Activated naive CD4-positive, alpha-beta T cell (primary cell): ENCODE measurements around the gene CCL4.

Source experiments
- DNase-seq, 4 experiments: peaks; one replicate each; lab custom pipeline; 2025; lab: John Stamatoyannopoulos, UW

CCL4 gene

DNA sequence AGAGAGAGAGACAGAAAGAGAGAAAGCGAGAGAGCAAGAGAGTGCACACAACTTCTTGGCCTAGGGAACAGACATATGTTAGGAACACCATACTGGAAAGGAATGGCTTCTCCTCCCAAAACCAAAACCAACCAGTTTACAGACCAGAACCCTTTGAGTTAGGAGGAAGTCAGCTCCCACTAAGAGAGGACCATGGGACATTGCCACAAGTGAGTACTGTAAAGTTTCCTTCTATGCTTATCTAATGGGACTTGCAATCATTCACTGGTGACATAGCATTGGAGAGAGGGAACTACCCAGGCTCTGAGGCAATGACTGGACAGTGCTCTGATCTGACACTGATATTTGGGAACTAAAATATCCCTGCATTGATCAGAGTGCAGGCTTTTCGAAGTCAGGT, 40.4 kb downstream of the CCL4 start:
- DNase-seq, result no peak

DNA sequence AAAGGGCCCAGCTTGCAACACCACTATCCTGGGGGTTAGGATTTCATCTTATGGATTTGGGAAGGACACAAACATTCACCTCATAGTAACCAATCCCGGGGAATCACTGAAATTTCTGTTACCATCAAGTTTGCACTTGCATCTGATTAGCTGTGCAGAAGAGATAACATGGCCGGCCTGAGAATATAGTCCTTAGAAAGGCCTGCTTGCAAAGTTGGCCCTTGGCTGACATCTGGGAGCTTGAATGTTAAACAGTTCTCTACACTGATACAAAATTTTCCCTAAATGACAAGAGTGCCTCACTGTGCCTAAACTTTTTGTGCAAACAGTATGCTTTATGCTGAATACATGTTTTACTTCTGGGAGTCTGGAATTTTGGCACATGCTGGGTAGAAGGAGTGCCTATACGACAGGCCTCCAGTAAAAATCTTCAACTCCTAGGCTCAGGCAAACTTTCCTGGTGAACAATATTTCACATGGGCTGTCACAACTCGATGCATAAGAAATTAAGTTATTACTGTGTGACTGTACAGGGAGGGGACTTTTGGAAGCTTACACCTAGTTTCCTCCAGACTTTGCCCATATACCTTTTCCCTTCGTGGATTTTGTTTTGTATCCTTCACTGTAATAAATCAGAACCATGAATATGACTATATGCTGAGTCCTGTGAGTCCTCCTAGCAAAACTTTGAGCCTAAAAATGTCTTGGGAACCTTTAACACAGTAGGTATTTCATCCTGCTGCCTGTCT, 41.5 kb downstream of the CCL4 start:
- DNase-seq, result no peak

DNA sequence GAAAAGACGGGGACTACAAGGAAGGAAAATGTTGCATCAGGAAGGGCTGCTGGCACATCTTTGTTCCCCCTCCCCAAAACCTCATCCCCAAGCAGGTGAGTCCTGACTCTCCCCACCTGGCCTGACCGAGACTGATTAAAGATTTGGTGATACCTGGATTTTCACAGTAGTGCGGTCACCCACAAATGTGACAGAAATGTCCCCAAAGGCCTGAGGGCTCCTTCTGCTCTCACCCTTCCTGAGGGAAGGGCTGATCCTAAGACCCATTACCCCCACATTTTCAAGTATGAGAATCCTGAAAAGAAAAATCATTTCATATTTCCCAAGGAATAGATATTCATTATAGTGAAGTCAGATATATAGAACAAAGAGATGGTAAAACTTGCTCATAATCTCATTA, 44.0 kb downstream of the CCL4 start:
- DNase-seq, result no peak

DNA sequence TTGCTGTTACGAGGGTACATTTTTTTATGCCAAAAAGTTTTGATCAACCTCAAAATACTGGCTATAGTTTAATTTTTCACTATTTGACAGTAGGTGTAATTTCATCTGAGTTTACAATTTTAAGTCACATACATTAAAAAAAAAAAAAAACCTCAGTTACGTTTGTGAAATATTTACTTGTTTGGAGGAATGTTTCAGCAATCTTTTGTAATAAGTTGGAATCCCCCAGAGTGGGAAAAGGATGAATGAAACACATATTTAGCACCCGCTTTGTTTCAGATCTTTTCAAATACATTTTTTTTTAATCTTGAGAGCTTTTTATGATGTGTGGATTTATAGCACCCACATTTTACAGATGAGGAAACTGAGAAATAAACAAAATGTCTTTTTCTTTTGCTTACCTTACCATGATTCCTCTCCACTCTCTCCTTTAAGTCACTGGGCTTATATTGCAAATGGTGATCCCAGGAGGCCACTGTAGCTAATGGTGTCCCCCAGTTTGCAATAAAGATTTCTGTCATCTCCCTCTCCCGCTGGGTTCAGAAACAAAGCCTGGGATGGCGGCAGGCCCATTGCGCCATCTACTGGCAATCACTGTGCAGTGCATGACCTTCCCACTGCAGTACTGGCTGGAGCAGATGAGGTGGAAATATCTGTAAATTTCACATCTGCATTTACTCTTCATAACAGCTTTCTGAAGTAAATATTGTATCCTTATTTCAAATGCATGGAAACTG, 45.1 kb downstream of the CCL4 start:
- DNase-seq, result peak; percentile 6 to 48 (median 30)

DNA sequence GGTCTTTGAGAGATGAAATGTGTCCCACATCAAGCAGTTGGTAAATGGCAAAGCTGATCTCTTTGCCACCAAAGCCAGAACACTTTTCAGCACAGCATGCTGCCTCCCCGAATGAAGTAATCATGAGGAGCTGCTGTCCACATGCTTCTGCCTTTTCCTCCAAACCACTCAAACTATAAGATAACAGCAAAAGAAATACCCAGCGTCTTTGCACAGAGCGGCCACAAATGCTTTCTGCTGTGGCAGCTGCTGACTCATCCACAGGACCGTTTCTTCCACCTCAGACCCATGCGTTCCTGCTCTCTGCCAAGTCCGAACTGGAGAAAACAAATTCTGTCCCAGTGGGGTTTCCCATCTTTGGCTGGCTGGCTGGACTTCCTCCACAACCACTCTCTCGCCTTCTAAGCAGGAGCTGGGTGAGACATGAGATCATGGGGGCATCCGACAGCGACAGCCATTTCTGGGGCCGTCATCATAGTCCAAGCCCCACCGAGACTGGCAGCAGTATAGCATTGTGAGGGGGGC, 45.7 kb downstream of the CCL4 start:
- no peak for DNase-seq

DNA sequence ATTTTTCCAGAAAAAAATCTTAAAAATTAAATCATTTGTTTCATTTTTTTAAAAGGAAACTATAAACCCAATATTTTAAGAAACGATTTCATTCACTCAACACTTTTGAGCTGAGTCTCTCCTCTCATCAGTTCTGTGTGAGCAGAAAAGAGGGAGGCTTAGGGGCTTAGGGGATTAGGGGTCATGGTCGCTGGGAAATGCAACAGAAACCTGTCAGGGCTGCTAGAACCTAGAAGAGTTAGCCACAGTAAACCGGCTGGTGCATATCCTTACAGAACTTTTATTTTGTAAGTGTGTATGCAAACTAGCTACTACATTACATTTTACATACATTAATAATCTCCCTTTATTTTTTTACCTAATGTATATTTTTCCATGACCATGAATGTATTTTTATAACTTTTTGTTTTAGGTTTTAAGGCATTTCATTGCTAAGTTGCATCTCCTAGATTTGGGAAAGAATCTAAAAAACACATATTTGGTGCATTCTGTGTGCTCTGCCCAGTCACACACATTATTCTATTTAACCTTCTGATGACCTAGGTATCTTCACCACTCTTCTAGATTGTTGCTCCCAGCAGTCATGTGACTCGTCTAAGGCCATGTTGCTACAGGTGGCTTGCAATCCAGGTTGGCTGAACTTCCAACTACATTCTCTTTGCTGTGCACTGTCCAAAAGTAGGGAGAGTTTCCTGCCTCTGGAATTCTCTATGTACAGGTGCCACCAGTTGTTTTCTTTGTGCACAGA, 48.4 kb downstream of the CCL4 start:
- no peak for DNase-seq

DNA sequence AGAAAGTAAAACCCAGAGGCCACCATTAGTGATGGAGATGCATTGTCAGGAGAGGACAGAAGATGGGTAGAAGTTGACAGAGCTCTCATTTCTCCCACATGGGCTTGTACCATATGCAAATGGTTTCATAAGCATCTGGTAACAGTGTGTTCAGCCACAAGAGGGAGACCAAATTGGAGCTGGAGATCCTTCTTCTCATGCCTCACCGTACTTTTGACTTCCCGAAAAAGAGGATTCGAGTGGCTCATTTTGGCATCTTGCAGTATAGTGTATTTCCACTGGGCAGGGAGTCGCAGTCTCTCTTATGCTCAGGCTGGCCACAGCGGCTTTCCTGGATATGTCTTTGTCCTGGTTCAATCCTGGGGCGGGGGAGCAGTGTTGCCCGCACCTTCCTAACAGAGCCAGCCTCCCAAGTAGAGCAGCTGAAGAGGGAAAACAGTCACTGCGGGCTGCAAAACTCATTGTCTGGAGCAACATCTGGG, 49.1 kb downstream of the CCL4 start:
- no peak for DNase-seq

DNA sequence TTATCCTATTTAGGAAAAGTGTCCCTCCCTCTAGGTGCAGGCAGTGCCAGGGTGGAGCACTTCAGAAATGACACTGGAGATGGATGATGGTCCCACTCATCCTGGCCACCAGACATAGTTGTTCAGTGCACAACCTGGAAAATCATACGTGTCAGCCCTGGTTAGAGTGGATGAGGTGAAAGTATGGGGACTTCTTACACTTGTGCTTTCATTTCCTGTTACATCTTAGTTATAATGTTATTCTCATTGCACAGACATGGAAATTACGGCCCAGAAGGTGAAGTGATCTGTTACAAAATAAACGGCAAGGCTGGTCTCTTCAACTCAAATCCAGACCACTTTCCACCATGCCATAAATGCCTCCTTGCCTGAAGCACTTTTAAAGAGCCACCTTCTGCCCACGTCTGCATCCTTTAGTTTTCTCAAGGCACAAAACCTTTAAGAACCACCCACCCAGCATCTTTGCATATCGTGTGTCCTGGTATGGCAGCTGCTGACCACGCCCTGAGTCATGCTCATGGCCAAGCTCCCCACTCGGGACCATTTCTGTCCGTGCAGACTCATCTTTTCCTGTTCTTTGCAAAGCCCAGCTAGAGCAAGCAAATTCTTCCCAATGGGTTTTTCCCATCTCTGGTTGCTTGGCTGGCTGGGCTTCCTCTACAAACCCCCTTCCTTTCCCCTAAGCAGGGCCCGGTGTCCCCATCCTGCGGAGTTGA, 50.4 kb downstream of the CCL4 start:
- no peak for DNase-seq
